Measurements from ENCODE around the gene MAGEB17.

DNA sequence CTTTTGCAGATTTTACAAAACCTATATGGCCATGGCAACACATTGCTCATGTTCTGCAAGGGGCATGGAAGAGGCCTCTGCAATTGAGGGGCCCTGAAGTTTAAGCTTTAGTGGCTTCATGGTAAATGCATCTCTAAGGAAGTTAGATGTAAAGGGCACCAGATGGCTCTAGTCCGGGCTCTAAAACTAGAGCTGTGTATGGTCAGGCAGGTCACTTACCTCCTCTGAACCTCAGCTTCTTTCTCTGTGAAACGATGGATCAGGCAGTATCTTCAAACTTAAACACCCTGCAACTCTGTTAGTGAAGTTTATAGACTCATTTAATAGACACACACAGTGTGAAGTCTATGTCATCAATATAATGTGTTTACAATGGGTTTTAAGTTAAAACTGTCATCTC is 10.0 kb downstream of the MAGEB17 start:
- TF ChIP-seq, protein P1, sequence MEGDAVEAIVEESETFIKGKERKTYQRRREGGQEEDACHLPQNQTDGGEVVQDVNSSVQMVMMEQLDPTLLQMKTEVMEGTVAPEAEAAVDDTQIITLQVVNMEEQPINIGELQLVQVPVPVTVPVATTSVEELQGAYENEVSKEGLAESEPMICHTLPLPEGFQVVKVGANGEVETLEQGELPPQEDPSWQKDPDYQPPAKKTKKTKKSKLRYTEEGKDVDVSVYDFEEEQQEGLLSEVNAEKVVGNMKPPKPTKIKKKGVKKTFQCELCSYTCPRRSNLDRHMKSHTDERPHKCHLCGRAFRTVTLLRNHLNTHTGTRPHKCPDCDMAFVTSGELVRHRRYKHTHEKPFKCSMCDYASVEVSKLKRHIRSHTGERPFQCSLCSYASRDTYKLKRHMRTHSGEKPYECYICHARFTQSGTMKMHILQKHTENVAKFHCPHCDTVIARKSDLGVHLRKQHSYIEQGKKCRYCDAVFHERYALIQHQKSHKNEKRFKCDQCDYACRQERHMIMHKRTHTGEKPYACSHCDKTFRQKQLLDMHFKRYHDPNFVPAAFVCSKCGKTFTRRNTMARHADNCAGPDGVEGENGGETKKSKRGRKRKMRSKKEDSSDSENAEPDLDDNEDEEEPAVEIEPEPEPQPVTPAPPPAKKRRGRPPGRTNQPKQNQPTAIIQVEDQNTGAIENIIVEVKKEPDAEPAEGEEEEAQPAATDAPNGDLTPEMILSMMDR (IDR thresholded peaks at IDR 0.05; ENCODE audit: control extremely low read depth in 1 of 3, insufficient read depth in 1 of 3, low read depth in 1 of 3, low read length in 3 of 3): no peak
- TF ChIP-seq SIN3A (conservative IDR thresholded peaks at IDR 0.05 in 1 of 2, IDR thresholded peaks at IDR 0.05 in 1 of 2; ENCODE audit: low read depth in 1 of 2, low read length in 2 of 2) (no peak), FOSL1 (IDR thresholded peaks at IDR 0.05; ENCODE audit: insufficient read depth, low read depth, low read length) (no peak), TBP (IDR thresholded peaks at IDR 0.05; ENCODE audit: low read depth, low read length) (no peak), SP2 (IDR thresholded peaks at IDR 0.05; ENCODE audit: low read length) (no peak), POLR2AphosphoS5 (IDR thresholded peaks at IDR 0.05; ENCODE audit: low read depth, low read length) (no peak), EZH2 (IDR thresholded peaks at IDR 0.05; ENCODE audit: low read depth, low read length, severe bottlenecking) (no peak), NRF1 (IDR thresholded peaks at IDR 0.05; ENCODE audit: low read depth, low read length) (no peak), RBBP5 (IDR thresholded peaks at IDR 0.05; ENCODE audit: borderline replicate concordance, low read depth, low read length) (no peak), RAD21 (IDR thresholded peaks at IDR 0.05 in 1 of 2, conservative IDR thresholded peaks at IDR 0.05 in 1 of 2; ENCODE audit: low read depth in 2 of 2, low read length in 2 of 2) (no peak; a peak in 1 of 4 replicates), POLR2A (IDR thresholded peaks at IDR 0.05; ENCODE audit: control extremely low read depth in 1 of 2, low read depth in 2 of 2, low read length in 2 of 2) (no peak), EP300 (IDR thresholded peaks at IDR 0.05; ENCODE audit: borderline replicate concordance in 1 of 2, low read depth in 2 of 2, low read length in 2 of 2) (no peak), PHF8 (conservative IDR thresholded peaks at IDR 0.05; ENCODE audit: low read depth, low read length) (no peak)
- TF ChIP-seq, protein P2, sequence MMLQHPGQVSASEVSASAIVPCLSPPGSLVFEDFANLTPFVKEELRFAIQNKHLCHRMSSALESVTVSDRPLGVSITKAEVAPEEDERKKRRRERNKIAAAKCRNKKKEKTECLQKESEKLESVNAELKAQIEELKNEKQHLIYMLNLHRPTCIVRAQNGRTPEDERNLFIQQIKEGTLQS (IDR thresholded peaks at IDR 0.05; ENCODE audit: insufficient read depth, low read depth, low read length): no peak
